IMR-90 (cell line): ENCODE data around the gene DMXL1. TPM values are rescaled to one million over a fixed set of nuclear protein-coding genes. Genes with fewer than 3 reads are reported as not detected.

Source experiments
- ATAC-seq: fragments of 200-7000 bp; cut with Tn5 transposase; 2 replicates; pipeline ENCODE4 v1.9.1; 2020; ENCODE audit warnings: low read depth, mild to moderate bottlenecking, moderate library complexity
- BruUV-seq: library from RNA; stranded (reverse); fragments of 400-500 nt; replicated peaks from 2 replicates; lab custom pipeline; 2021; lab: Mats Ljungman, UMichigan
- CTCF ChIA-PET: fragments of 300-600 bp; formaldehyde crosslinking; extraction: SDS; loops from one replicate; lab custom pipeline; 2021; ENCODE audit warnings: antibody characterized with exemption; lab: Yijun Ruan, JAX
- POLR2A ChIA-PET: fragments of 300-600 bp; sonication (Branson Sonifier 250); formaldehyde crosslinking; loops from one replicate; lab custom pipeline; 2022; ENCODE audit warnings: antibody characterized with exemption; ENCODE audit not compliant: unreplicated experiment; lab: Charles Lee
- DNase-seq: peaks from one replicate; pipeline ENCODE4 v3.0.0; 2013
- H2AFZ ChIP-seq: replicated peaks from 2 replicates; pipeline ENCODE3; 2013; ENCODE audit warnings: low read length, mild to moderate bottlenecking; ENCODE audit not compliant: poor library complexity
- H2AK5ac ChIP-seq: 2 replicates; pipeline ENCODE4 v1.6.1; 2013; ENCODE audit warnings: low read depth, low read length, inconsistent platforms
- H2AK9ac ChIP-seq: replicated peaks from 2 replicates; pipeline ENCODE3; 2013; ENCODE audit warnings: mild to moderate bottlenecking, low read depth, low read length, moderate library complexity; ENCODE audit not compliant: poor library complexity
- H2BK120ac ChIP-seq: 2 replicates; pipeline ENCODE4 v1.6.1; 2013; ENCODE audit warnings: low read depth, low read length, inconsistent platforms
- H2BK15ac ChIP-seq: 3 replicates; pipeline ENCODE4 v1.6.1; 2013; ENCODE audit warnings: low read depth, low read length, inconsistent platforms
- H2BK20ac ChIP-seq: 2 replicates; pipeline ENCODE4 v1.6.1; 2013; ENCODE audit warnings: low read depth, mild to moderate bottlenecking, inconsistent platforms, low read length, moderate library complexity
- H2BK5ac ChIP-seq: 2 replicates; pipeline ENCODE4 v1.6.1; 2013; ENCODE audit warnings: mild to moderate bottlenecking, low read depth, low read length, inconsistent platforms; ENCODE audit not compliant: poor library complexity, severe bottlenecking
- H3K14ac ChIP-seq: replicated peaks from 2 replicates; pipeline ENCODE4 v1.6.1; 2013; ENCODE audit warnings: low read depth, low read length, inconsistent platforms
- H3K18ac ChIP-seq: 2 replicates; pipeline ENCODE4 v1.6.1; 2013; ENCODE audit warnings: low read depth, low read length, control low read depth
- H3K23ac ChIP-seq: 2 replicates; pipeline ENCODE4 v1.6.1; 2013; ENCODE audit warnings: low read depth, low read length, inconsistent platforms
- H3K27ac ChIP-seq: 2 replicates; pipeline ENCODE4 v1.5.1; 2013; ENCODE audit warnings: mild to moderate bottlenecking, control low read depth, low read length; ENCODE audit not compliant: insufficient read depth
- H3K27me3 ChIP-seq: 2 replicates; pipeline ENCODE4 v1.6.1; 2013; ENCODE audit warnings: low read length; ENCODE audit not compliant: control insufficient read depth, insufficient read depth
- H3K36me3 ChIP-seq: 2 replicates; pipeline ENCODE4 v1.6.1; 2013; ENCODE audit warnings: low read length, mixed read lengths; ENCODE audit not compliant: control insufficient read depth, insufficient read depth
- H3K4ac ChIP-seq: 2 replicates; pipeline ENCODE4 v1.6.1; 2013; ENCODE audit warnings: low read depth, low read length, inconsistent platforms
- H3K4me1 ChIP-seq: 2 replicates; pipeline ENCODE4 v1.6.1; 2013; ENCODE audit warnings: low read length, mixed read lengths; ENCODE audit not compliant: control insufficient read depth, insufficient read depth
- H3K4me2 ChIP-seq: 2 replicates; pipeline ENCODE4 v1.6.1; 2013; ENCODE audit warnings: low read depth, mild to moderate bottlenecking, control low read depth, low read length, moderate library complexity
- H3K4me3 ChIP-seq: 2 replicates; pipeline ENCODE4 v1.5.1; 2013; ENCODE audit warnings: low read depth, mild to moderate bottlenecking, control low read depth, low read length, moderate library complexity; ENCODE audit not compliant: insufficient read depth
- H3K56ac ChIP-seq: 2 replicates; pipeline ENCODE4 v1.6.1; 2013; ENCODE audit warnings: low read length, inconsistent platforms; ENCODE audit not compliant: insufficient read depth; ENCODE audit errors: extremely low read depth
- H3K79me1 ChIP-seq, 2 experiments: 2 replicates each; pipeline ENCODE4 v1.6.1; 2013; ENCODE audit warnings: low read length in 2 of 2, inconsistent platforms in 1 of 2, low read depth in 1 of 2
- H3K9ac ChIP-seq: 2 replicates; pipeline ENCODE4 v1.6.1; 2013; ENCODE audit warnings: low read depth, low read length, control low read depth
- H3K9me1 ChIP-seq: 2 replicates; pipeline ENCODE4 v1.6.1; 2013; ENCODE audit warnings: low read length, inconsistent platforms; ENCODE audit not compliant: insufficient read depth
- H3K9me3 ChIP-seq: 2 replicates; pipeline ENCODE4 v1.6.1; 2013; ENCODE audit warnings: low read length; ENCODE audit not compliant: control insufficient read depth, insufficient read depth
- H4K20me1 ChIP-seq: 2 replicates; pipeline ENCODE4 v1.6.1; 2013; ENCODE audit warnings: low read length, inconsistent platforms; ENCODE audit not compliant: insufficient read depth
- H4K5ac ChIP-seq: 2 replicates; pipeline ENCODE4 v1.6.1; 2013; ENCODE audit warnings: mild to moderate bottlenecking, low read depth, low read length, control low read depth
- H4K8ac ChIP-seq, 2 experiments: 2 replicates each; pipeline ENCODE4 v1.6.1; 2013; ENCODE audit warnings: low read depth in 2 of 2, low read length in 2 of 2, control low read depth in 1 of 2, inconsistent platforms in 1 of 2
- H4K91ac ChIP-seq: 2 replicates; pipeline ENCODE4 v1.6.1; 2013; ENCODE audit warnings: low read depth, low read length, inconsistent platforms; ENCODE audit not compliant: insufficient read depth
- RAD21 ChIP-seq: IDR thresholded peaks from 2 replicates; pipeline ENCODE4 v1.6.1; 2012; ENCODE audit warnings: low read length, improper control_type of control experiment
- dilution Hi-C: fragments of 300-500 bp; cut with HindIII; formaldehyde crosslinking; loops from one replicate; pipeline ENCODE4 v1.14.3; 2018; ENCODE audit warnings: low sequenced_read_pairs; ENCODE audit not compliant: unreplicated experiment
- in situ Hi-C: fragments of 300-500 bp; cut with MboI; formaldehyde crosslinking; loops from 3 replicates; pipeline ENCODE4 v1.14.3; 2019; ENCODE audit warnings: low sequenced_read_pairs, inconsistent platforms, mixed read lengths
- intact Hi-C: fragments of 100-400 bp; cut with micrococcal nuclease; formaldehyde crosslinking; loops from 2 replicates; pipeline ENCODE4 v1.10.0; 2022
- polyA plus RNA-seq, 3 experiments: library from polyadenylated mRNA; depleted of rRNA; stranded (reverse); fragments of >200 nt; gene quantifications; 2 replicates each; pipeline ENCODE4 v1.2.3, GENCODE V29; 2012; ENCODE audit warnings: low replicate concordance in 1 of 3
- total RNA-seq: library from RNA; depleted of rRNA; stranded (reverse); fragments of >200 nt; gene quantifications from 2 replicates; pipeline ENCODE4 v1.2.3, GENCODE V29; 2012
- TF ChIP-seq, protein P1 (sequence below): conservative IDR thresholded peaks from 2 replicates; pipeline ENCODE4 v1.5.1; 2012; ENCODE audit warnings: mild to moderate bottlenecking, low read depth, low read length, improper control_type of control experiment

Gene DMXL1
- total and polyA plus RNA-seq, 2 of the 4 experiments (the other 2 are of a cell fraction) = 8.1 to 21.5 TPM

DNA sequence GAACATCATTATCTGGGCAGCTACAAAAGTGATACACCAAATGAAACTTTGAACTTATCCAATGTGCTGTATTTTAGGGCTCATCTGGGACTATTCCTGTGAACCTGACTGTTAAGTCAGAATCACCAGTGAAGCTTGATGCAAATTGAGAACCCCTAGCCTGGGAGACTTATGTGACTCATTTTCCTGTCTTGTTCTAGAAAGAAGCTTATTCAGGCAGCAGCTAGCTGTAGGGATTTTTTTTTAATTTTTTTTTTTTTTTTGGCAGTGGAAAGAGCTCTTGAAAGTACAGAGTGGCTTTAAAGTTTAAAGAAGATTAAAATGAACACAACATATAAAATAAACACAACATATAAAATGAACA lies 203.9 kb downstream of the DMXL1 start:
- Histone ChIP-seq H2BK120ac (peak overlapping the region; percentile 30; the same call in 1 of the 2 replicates), H3K27ac (no peak overlapping the region), H3K14ac (no peak overlapping the region), H2AK5ac (peak overlapping the region; percentile 32), H3K4ac (peak overlapping the region; percentile 41; the same call in 1 of the 2 replicates), H4K8ac (peak overlapping the region in 1 of 2 experiments; percentile 6; a peak in 1 of 4 replicates), H3K9me1 (peaks cover 11% of the 10 kb centered on the region), H2BK20ac (peak overlapping the region; percentile 1; the same call in 1 of the 2 replicates), H3K4me2 (no peak overlapping the region), H3K79me1 (peaks cover 23 to 47% of the 10 kb centered on the region in 2 experiments), H3K4me3 (no peak overlapping the region), H2AK9ac (no peak overlapping the region), H3K18ac (no peak overlapping the region), H3K4me1 (peaks cover 13% of the 10 kb centered on the region), H3K9me3 (no peaks in the 10 kb centered on the region), H4K5ac (no peak overlapping the region), H4K91ac (no peak overlapping the region), H3K36me3 (no peaks in the 10 kb centered on the region), H2BK15ac (0 out of 3 replicates have a peak overlapping the region, but pooled peaks have one; percentile 1), H3K23ac (no peak overlapping the region), H2BK5ac (peak overlapping the region; percentile 18), H3K27me3 (no peaks in the 10 kb centered on the region), H4K20me1 (no peaks in the 10 kb centered on the region), H3K9ac (no peak overlapping the region), H2AFZ (no peak overlapping the region), H3K56ac (no peak overlapping the region)
- in situ Hi-C loops (no loop called here), intact Hi-C loops (no loop called here), dilution Hi-C loops (no loop called here)
- no TSS peak for BruUV-seq
- ATAC-seq (peak; percentile 82), DNase-seq (peak; percentile 88)
- POLR2A ChIA-PET = no interaction called here
- CTCF ChIA-PET = interaction anchor here (1.0 kb wide), 1 partner anchor 10 kb away, joined by 3 read pairs; no protein-coding TSS in a partner anchor
- TF ChIP-seq, protein P1, sequence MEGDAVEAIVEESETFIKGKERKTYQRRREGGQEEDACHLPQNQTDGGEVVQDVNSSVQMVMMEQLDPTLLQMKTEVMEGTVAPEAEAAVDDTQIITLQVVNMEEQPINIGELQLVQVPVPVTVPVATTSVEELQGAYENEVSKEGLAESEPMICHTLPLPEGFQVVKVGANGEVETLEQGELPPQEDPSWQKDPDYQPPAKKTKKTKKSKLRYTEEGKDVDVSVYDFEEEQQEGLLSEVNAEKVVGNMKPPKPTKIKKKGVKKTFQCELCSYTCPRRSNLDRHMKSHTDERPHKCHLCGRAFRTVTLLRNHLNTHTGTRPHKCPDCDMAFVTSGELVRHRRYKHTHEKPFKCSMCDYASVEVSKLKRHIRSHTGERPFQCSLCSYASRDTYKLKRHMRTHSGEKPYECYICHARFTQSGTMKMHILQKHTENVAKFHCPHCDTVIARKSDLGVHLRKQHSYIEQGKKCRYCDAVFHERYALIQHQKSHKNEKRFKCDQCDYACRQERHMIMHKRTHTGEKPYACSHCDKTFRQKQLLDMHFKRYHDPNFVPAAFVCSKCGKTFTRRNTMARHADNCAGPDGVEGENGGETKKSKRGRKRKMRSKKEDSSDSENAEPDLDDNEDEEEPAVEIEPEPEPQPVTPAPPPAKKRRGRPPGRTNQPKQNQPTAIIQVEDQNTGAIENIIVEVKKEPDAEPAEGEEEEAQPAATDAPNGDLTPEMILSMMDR = no peak
- 0 out of 2 replicates have a peak, but pooled peaks have one; percentile 4 for TF ChIP-seq RAD21
